ENCODE measurements around the gene CBX3.
"Not testable (repeated sequence)": the region's sequence is repeated elsewhere in the genome, so short reads cannot be mapped to it uniquely, and the experiment has no call there.

CBX3 gene

GRCh38 chr7:26201247-26202018 lies at the start of gene CBX3:
Gene CBX3, plus strand, starts transcription at chr7:26201745. Its CDS starts 1,254 bp downstream, at chr7:26202999.
- no peak for TF ChIP-seq ZNF274 (IDR thresholded peaks at IDR 0.05; ENCODE audit: low read depth, low read length)
- peak within 1 kb of the TSS; percentile 89 for H3K4me3 ChIP-seq (ENCODE audit: low read length)

GRCh38 chr7:26151953-26152781 lies 49.4 kb upstream of the CBX3 start, which contains the start of gene NFE2L3:
Gene NFE2L3, plus strand, starts transcription at chr7:26152198. Its CDS starts 301 bp downstream, at chr7:26152499.
- no peak for TF ChIP-seq ZNF274 (IDR thresholded peaks at IDR 0.05; ENCODE audit: low read depth, low read length)

GRCh38 chr7:26152782-26153240 lies 48.7 kb upstream of the CBX3 start:
- peak overlapping the region; percentile 97 for H3K4me3 ChIP-seq (ENCODE audit: low read length)

More at GRCh38 chr7:26151953-26152781, 49.4 kb upstream of the CBX3 start, which contains the start of gene NFE2L3:
- H3K4me3 ChIP-seq (ENCODE audit: low read length): peak within 1 kb of the TSS; percentile 97

- H3K4me3 ChIP-seq (ENCODE audit: low read length): peak overlapping the region; percentile 97
- TF ChIP-seq ZNF274 (IDR thresholded peaks at IDR 0.05; ENCODE audit: low read depth, low read length): no peak
Measured at GRCh38 chr7:26153241-26153822, 48.2 kb upstream of the CBX3 start.

- peak overlapping the region; percentile 97 for H3K4me3 ChIP-seq (ENCODE audit: low read length)
- no peak for TF ChIP-seq ZNF274 (IDR thresholded peaks at IDR 0.05; ENCODE audit: low read depth, low read length)
Measured at GRCh38 chr7:26153823-26154783, 47.4 kb upstream of the CBX3 start.

GRCh38 chr7:26155531-26156375 lies 45.8 kb upstream of the CBX3 start:
- no peak overlapping the region for H3K4me3 ChIP-seq (ENCODE audit: low read length)
- no peak for TF ChIP-seq ZNF274 (IDR thresholded peaks at IDR 0.05; ENCODE audit: low read depth, low read length)

- peak overlapping the region; percentile 55; the same call in 1 of the 2 replicates for H3K4me3 ChIP-seq (ENCODE audit: low read length)
- TF ChIP-seq ZNF274 (IDR thresholded peaks at IDR 0.05; ENCODE audit: low read depth, low read length): no peak
Measured at GRCh38 chr7:26156451-26157420, 44.8 kb upstream of the CBX3 start.

- H3K4me3 ChIP-seq (ENCODE audit: low read length): peak overlapping the region; percentile 33; the same call in 1 of the 2 replicates
Measured at GRCh38 chr7:26157520-26158105, 43.9 kb upstream of the CBX3 start.

GRCh38 chr7:26159243-26159642 lies 42.3 kb upstream of the CBX3 start:
- no peak for TF ChIP-seq ZNF274 (IDR thresholded peaks at IDR 0.05; ENCODE audit: low read depth, low read length)
- no peak overlapping the region; the same call in 1 of the 2 replicates for H3K4me3 ChIP-seq (ENCODE audit: low read length)

More at GRCh38 chr7:26157520-26158105, 43.9 kb upstream of the CBX3 start:
- no peak for TF ChIP-seq ZNF274 (IDR thresholded peaks at IDR 0.05; ENCODE audit: low read depth, low read length)

- TF ChIP-seq ZNF274 (IDR thresholded peaks at IDR 0.05; ENCODE audit: low read depth, low read length): no peak
- no peak overlapping the region for H3K4me3 ChIP-seq (ENCODE audit: low read length)
Measured at GRCh38 chr7:26160896-26161295, 40.6 kb upstream of the CBX3 start.

GRCh38 chr7:26162431-26162830 lies 39.1 kb upstream of the CBX3 start:
- no peak for TF ChIP-seq ZNF274 (IDR thresholded peaks at IDR 0.05; ENCODE audit: low read depth, low read length)
- H3K4me3 ChIP-seq (ENCODE audit: low read length): no peak overlapping the region

- H3K4me3 ChIP-seq (ENCODE audit: low read length): not testable (repeated sequence)
Measured at GRCh38 chr7:26163804-26164203, 37.7 kb upstream of the CBX3 start.
